Dermis blood vessel endothelial cell (primary cell): ENCODE data around the gene C10orf62. TPM values are rescaled to one million over a fixed set of nuclear protein-coding genes. Genes with fewer than 3 reads are reported as not detected.
"Not testable (repeated sequence)": the region's sequence is repeated elsewhere in the genome, so short reads cannot be mapped to it uniquely, and the experiment has no call there.

Experiments used
- DNase-seq: peaks from one replicate; pipeline ENCODE4 v3.0.0; 2010
- total RNA-seq: library from RNA; depleted of rRNA; stranded (reverse); fragments of >200 nt; gene quantifications from 2 replicates; pipeline ENCODE4 v1.2.3, GENCODE V29; 2014

Gene C10orf62
- total RNA-seq, 1 donor from 2014 or later = 0.34 TPM

DNA sequence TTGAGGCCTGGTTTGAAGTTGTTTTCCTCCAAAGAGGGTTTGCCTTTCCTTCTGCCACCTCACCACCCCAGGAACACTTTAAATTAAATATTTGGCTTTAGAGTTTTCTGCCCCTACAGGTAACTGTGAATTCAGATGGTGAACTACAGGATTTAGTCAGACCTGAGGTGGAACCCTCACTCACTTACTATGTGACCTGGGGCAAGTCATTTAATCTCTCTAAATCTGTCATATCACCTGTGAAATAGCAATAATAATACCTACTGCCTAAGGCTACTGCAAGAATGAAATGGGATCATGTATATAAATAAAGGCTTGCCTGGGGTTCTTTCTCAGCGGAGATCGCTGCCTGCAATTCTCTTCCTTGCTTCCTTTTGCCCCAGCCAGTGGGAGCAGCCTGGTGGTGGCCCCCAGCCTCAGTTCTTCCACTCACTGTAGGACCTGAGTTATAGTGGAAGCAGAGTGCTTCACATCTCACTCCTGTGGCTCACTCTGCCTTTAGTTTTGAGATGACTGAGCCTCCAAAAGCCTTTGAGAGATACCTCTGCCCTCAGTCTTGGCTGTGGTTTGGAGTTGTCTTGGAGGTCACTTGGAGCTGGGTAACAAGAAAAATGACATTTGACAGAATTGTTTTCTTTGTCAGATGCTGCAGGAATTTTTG lies 23.1 kb upstream of the C10orf62 start:
- DNase-seq = no peak

- DNase-seq = no peak
These were observed 21.6 kb upstream of the C10orf62 start for GRCh38 chr10:97567891-97568290.

DNA sequence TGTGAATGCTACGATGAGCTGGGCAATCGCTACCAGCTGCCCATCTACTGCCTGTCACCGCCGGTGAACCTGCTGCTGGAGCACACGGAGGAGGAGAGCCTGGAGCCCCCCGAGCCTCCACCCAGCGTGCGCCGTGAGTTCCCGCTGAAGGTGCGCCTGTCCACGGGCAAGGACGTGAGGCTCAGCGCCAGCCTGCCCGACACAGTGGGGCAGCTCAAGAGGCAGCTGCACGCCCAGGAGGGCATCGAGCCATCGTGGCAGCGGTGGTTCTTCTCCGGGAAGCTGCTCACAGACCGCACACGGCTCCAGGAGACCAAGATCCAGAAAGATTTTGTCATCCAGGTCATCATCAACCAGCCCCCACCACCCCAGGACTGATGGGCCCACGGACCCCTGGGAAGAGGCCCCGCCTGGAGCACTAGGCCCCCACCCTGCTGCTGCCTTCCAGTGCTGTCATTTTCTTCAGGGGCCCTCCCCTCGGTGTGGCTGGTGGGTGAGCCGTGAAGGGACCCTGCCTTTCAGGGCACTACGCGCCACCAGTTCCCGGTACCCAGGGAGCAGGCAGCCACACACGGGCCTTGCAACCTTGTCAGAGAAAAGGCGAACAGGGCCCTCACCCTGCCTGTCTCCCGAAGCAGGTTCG lies 19.3 kb upstream of the C10orf62 start:
- no peak for DNase-seq

DNA sequence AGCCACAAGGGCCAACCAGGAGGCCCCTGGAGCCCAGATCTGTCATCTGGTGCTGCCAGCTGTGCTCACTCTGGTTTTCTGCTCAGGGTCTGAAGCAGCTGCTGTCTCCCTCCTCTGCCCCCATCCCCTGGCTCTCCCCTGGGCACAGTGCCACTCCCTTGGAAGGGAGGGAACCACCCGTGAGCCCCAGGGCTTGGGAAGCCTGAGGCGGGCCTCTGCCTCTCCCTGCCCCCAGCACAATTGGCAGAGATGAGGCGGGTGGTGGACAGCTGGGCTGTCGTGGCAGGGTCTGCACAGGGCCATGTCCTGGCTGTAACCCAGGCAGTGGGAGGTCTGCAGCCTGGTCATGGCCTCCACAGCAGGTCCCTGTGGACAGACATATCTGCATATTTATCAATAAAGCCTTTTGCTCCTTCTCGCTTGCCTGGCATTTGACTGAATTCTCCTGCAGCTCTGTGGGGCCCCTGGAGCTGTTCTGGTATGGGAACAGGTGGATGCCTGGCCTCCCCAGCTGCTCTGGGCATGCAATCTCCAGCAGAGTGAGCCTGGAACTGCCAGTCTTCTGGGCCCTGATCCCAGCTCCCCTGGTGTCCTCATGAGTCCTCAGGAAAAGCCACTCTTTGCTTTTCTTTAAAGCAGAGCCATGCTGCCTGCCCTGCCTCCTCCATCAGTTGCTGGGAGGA lies 18.6 kb upstream of the C10orf62 start:
- no peak for DNase-seq

GRCh38 chr10:97571622-97572021 lies 17.9 kb upstream of the C10orf62 start:
- no peak for DNase-seq

GRCh38 chr10:97572214-97572989 lies 17.1 kb upstream of the C10orf62 start, which contains the start of gene ANKRD2:
TSS of gene ANKRD2 (plus strand) at chr10:97572779. CDS start at chr10:97572789, 10 bp downstream.
- DNase-seq = peak; percentile 88

GRCh38 chr10:97573021-97573420 lies 16.5 kb upstream of the C10orf62 start:
- no peak for DNase-seq

- DNase-seq = no peak
These were observed 15.8 kb upstream of the C10orf62 start for GRCh38 chr10:97573672-97574071.

GRCh38 chr10:97574374-97575126 lies 15.0 kb upstream of the C10orf62 start:
- DNase-seq = peak; percentile 88

DNA sequence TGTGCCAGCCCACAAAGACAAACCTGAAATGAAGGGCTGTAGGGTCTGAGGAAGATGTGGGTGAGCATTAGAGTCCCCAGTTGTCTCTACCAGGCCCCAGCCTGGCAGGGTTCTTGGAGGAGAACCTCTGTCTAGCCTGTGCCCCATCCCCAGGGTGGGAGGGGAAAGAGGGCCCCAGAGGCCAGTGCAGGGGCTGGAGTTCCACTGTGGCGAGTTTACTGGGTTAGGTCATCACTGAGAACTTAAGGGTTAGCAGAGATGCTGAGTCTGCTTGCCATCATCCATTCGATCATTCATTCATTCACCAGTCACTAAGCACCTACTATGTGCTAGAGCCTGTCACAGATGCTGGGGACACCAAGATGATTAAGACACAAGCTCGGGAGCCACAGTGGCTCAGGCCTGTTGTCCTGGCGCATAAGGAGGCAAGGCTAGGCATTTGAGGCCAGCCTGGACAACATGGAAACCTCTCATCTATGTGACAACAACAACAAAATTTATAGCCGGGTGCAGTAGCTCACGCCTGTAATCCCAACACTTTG lies 14.3 kb upstream of the C10orf62 start:
- DNase-seq = no peak

DNA sequence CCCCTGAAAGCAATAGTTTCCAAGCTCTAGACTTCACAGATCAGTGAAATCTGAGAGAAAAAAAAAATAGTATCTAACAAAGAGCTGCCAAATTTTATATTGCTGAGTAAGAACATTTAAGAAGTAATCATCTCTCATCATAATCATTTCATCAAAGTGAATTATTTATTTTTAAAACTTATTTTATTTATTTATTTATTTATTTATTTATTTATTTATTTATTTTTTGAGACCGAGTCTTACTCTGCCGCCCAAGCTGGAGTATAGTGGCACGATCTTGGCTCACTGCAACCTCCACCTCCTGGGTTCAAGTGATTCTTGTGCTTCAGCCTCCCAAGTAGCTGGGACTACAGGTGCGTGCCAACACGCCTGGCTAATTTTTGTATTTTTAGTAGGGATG lies 13.0 kb upstream of the C10orf62 start:
- DNase-seq = not testable (repeated sequence)

GRCh38 chr10:97577701-97578100 lies 11.8 kb upstream of the C10orf62 start:
- DNase-seq = no peak

DNA sequence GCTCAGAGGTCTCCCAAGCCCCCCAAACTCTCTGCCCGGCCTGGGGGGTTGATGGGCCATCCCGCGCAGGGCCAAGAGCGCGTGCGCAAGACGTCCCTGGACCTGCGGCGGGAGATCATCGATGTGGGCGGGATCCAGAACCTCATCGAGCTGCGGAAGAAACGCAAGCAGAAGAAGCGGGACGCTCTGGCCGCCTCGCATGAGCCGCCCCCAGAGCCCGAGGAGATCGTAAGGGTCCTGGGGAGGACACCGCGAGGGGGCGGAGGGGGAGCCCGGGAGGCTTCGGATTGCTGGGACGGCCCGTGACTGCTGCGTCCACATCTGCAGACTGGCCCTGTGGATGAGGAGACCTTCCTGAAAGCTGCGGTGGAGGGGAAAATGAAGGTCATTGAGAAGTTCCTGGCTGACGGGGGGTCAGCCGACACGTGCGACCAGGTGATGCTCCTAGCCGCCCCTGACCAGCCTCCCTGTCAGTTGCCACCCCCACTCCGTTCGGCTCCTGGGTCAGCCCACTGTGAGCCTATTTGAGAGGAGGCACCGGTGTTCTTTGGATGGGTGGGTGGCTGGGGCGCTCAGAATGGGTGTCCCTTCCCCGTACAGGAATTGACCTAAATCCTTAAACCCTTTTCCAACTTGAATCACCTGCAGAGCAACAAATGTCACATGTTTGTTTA lies 11.2 kb upstream of the C10orf62 start:
- no peak for DNase-seq

- no peak for DNase-seq
These were observed 8.8 kb upstream of the C10orf62 start for GRCh38 chr10:97580421-97581367.

GRCh38 chr10:97582169-97582568 lies 7.4 kb upstream of the C10orf62 start:
- no peak for DNase-seq

- DNase-seq = no peak
These were observed 6.0 kb upstream of the C10orf62 start for GRCh38 chr10:97583476-97583875.

DNA sequence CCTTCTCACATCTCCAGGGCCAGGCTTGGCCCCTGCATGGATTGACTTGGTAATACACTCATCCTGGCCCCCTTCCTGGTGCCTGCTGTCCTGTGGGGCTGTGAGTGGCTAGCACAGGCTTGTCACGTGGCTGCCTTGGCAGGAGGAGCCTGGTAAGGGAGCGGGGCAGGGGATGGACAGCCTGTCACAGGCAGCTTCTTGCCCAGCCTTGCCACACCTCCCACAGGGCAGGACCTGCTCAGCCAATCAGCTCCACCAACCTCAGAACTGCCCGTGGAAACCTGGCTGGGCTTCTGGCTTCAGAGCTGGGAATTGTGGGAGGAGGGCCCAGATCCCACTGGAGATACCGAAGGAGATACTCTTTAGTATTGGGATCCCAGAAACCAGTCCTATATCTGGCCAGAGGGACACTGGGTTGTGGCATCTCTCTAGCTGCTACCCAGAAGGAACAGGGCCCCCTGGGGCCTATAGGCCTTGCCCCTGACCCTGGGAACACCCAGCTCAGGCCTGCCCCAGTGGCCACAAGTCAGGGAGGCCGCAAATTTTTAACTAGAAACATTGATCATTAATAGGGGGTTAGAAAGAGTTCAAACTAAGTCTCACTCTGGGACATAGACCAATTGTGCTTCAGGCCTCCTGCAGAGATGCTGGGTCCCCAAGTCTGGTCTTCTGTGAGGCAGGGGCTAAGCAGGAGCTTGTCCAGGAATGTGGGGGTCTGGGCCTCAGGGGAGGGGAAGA lies 5.3 kb upstream of the C10orf62 start, which contains the start of gene HOGA1:
Gene HOGA1 (plus strand): TSS at position 330 of the 738 bp plus-strand sequence. CDS start 315 bp downstream, at position 645.
- DNase-seq = peak; percentile 71

DNA sequence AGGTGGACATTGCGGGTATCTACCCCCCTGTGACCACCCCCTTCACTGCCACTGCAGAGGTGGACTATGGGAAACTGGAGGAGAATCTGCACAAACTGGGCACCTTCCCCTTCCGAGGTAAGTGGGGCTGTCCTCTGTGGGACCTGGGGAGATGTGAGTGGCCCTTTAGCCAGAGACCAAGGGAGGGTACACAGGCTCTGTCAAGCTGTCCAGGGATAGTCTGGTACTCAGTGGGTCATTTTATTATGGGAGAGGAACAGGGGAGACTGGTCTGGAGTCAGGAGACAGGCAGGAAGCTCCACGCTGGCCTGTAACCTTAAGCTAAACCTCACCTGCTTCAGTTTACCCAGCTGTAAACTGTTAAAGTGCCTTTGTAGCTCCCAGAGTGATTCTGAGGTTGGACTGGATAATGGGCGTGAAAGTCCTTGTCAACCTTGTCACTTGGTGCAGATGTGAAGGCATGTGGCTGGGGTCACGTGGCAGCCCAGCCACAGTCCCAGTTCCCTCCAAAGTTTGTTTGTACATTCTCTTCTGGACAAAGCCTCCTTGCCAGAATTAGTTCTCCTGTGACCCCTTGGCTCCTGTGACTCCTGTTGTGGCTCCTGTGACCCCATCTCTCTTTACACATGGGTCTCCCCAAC lies 4.6 kb upstream of the C10orf62 start:
- no peak for DNase-seq

- no peak for DNase-seq
These were observed 4.1 kb upstream of the C10orf62 start for GRCh38 chr10:97585439-97585811.
